OCI-LY7 (cell line): ENCODE measurements around the gene KIAA0513.

Source experiments
- EZH2phosphoT487 ChIP-seq: fragments of 200-600 bp; sonication (generic); IDR thresholded peaks from 2 replicates; pipeline ENCODE4 v1.6.1; 2018; ENCODE audit warnings: low read depth, borderline replicate concordance, mild to moderate bottlenecking, mixed run types, antibody characterized with exemption, low read length, moderate library complexity, mixed read lengths
- TF ChIP-seq, protein P1 (sequence below): fragments of 200-600 bp; sonication (generic); conservative IDR thresholded peaks from 2 replicates; pipeline ENCODE4 v1.5.1; 2014; ENCODE audit warnings: mild to moderate bottlenecking, antibody characterized with exemption, low read length, moderate library complexity, mixed read lengths

GRCh38 chr16:84995663-84996062 is 31.9 kb upstream of the KIAA0513 start:
- no peak for TF ChIP-seq EZH2phosphoT487
- TF ChIP-seq, protein P1, sequence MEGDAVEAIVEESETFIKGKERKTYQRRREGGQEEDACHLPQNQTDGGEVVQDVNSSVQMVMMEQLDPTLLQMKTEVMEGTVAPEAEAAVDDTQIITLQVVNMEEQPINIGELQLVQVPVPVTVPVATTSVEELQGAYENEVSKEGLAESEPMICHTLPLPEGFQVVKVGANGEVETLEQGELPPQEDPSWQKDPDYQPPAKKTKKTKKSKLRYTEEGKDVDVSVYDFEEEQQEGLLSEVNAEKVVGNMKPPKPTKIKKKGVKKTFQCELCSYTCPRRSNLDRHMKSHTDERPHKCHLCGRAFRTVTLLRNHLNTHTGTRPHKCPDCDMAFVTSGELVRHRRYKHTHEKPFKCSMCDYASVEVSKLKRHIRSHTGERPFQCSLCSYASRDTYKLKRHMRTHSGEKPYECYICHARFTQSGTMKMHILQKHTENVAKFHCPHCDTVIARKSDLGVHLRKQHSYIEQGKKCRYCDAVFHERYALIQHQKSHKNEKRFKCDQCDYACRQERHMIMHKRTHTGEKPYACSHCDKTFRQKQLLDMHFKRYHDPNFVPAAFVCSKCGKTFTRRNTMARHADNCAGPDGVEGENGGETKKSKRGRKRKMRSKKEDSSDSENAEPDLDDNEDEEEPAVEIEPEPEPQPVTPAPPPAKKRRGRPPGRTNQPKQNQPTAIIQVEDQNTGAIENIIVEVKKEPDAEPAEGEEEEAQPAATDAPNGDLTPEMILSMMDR = no peak
